Lower leg skin (tissue), 4 donors: ENCODE results near the gene PRRX1. TPM values are rescaled to one million over a fixed set of nuclear protein-coding genes. Genes with fewer than 3 reads are reported as not detected.

Experiments
- DNase-seq, 2 donors: peaks; one replicate each; pipeline ENCODE4 v3.0.0-alpha.2; 2019; ENCODE audit warnings: low spot score in 2 of 2
- H3K4me3 ChIP-seq: fragments of 200-600 bp; sonication (generic); 2 replicates; pipeline ENCODE4 v1.5.1; 2017; ENCODE audit warnings: mild to moderate bottlenecking, low read depth; ENCODE audit not compliant: poor library complexity, severe bottlenecking
- CTCF ChIP-seq, 3 donors: fragments of 450-650 bp; IDR thresholded peaks; one replicate each; pipeline ENCODE4 v1.5.1; 2016; ENCODE audit warnings: antibody characterized with exemption in 3 of 3, mild to moderate bottlenecking in 3 of 3, moderate library complexity in 2 of 3
- POLR2A ChIP-seq, 2 donors: fragments of 450-650 bp; IDR thresholded peaks; one replicate each; pipeline ENCODE4 v1.6.1; 2016 to 2017; ENCODE audit warnings: antibody characterized with exemption in 2 of 2, mild to moderate bottlenecking in 1 of 2, moderate library complexity in 1 of 2
- WGBS, 2 donors: methylation state at CpG; one replicate each; pipeline ENCODE4 v1.1.5; 2018; 5-methylcytosine and 5-hydroxymethylcytosine counted together
- intact Hi-C: fragments of 100-400 bp; cut with DNase I; formaldehyde crosslinking; loops from one replicate; pipeline ENCODE4 v1.15.0; 2023; ENCODE audit warnings: low total_unique reads
- total RNA-seq, 4 donors: library from RNA; depleted of rRNA; stranded (reverse); fragments of >200 nt; gene quantifications; one replicate each; pipeline ENCODE4 v1.1.0, GENCODE V29; 2016

PRRX1 gene
- total RNA-seq, 4 donors from 2014 or later: 7.5 to 32.7 (median 19.8) TPM

GRCh38 chr1:170697316-170697715 lies 33.4 kb downstream of the PRRX1 start:
- TF ChIP-seq POLR2A (IDR thresholded peaks at IDR 0.05) (no peak), CTCF (IDR thresholded peaks at IDR 0.05) (no peak)
- H3K4me3 ChIP-seq: no peak overlapping the region
- no peak for DNase-seq
- intact Hi-C loops: no loop called here

GRCh38 chr1:170698301-170699275 lies 34.7 kb downstream of the PRRX1 start:
- TF ChIP-seq POLR2A (IDR thresholded peaks at IDR 0.05) (no peak), CTCF (IDR thresholded peaks at IDR 0.05) (no peak)
- 37 to 40% methylated on average over 11 of the region's 11 CpGs for WGBS, 2 donors
- DNase-seq: no peak
- intact Hi-C loops: no loop called here
- no peak overlapping the region for H3K4me3 ChIP-seq

DNA sequence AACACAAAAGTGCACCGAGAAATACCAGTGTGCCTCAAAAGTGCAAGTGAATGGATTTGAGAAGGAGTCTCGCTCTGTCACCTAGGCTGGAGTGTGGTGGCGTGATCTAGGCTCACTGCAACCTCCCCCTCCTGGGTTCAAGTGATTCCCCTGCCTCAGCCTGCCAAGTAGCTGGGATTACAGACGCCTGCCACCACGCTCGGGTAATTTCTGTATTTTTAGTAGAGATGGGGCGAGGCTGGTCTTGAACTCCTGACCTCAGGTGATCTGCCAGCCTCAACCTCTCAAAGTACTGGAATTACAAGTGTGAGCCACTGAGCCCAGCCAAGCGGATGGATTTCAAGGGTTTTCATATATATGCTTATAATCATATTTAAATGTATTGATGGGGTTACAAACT lies 35.8 kb downstream of the PRRX1 start:
- TF ChIP-seq POLR2A (IDR thresholded peaks at IDR 0.05) (no peak), CTCF (IDR thresholded peaks at IDR 0.05) (no peak)
- 79 to 81% methylated on average over 8 of the region's 8 CpGs for WGBS, 2 donors
- intact Hi-C loops: no loop called here
- H3K4me3 ChIP-seq: no peak overlapping the region
- DNase-seq: no peak

DNA sequence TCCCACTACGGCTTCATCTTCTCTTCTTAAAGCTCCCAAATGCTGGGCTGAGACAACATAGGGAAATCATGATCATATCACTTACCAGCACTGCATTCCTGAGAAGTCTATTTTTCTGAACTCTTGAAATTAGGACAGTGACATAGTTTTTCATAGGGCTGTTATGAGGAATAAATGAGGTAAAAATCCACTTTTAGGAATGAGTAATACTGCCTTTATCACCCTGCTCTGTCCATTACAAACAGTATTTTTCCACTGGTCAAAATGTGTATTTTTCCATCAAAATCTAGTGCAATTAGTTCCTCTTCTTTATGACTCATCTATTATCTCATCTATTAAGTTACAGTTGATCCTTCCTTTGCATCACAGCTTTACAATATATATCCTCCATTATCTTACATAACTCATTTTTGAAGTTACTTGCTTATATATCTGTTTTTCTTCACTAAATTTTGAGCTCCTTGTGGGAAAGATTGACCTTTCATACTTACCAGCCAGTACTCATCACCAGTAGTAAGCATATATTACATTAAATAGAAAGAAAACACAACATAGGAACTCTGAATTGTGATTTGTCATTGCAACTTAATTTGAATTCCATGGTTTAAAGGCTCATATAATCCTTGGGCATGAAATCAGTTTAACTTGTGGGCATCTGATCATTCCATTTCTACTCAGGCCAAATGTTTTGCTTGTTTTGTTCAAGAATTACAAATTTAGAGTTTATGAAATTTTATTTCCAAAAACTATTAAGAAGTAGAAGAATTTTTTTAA lies 37.1 kb downstream of the PRRX1 start:
- 59 to 67% methylated on average over 1 of the region's 1 CpG for WGBS, 2 donors
- intact Hi-C loops: no loop called here
- no peak overlapping the region for H3K4me3 ChIP-seq
- TF ChIP-seq CTCF (IDR thresholded peaks at IDR 0.05) (no peak), POLR2A (IDR thresholded peaks at IDR 0.05) (no peak)
- DNase-seq: no peak

- TF ChIP-seq POLR2A (IDR thresholded peaks at IDR 0.05): no peak
- TF ChIP-seq CTCF (IDR thresholded peaks at IDR 0.05): no peak
- DNase-seq: no peak
- intact Hi-C loops: no loop called here
- no peak overlapping the region for H3K4me3 ChIP-seq
- WGBS, 2 donors: 68 to 69% methylated on average over 12 of the region's 12 CpGs
These were observed 38.0 kb downstream of the PRRX1 start for GRCh38 chr1:170701962-170702361.
